HCT116 (cell line): ENCODE data around the gene IL1B. TPM values are rescaled to one million over a fixed set of nuclear protein-coding genes. Genes with fewer than 3 reads are reported as not detected.

Experiments
- ATAC-seq: fragments of 200-7000 bp; cut with Tn5 transposase; 2 replicates; pipeline ENCODE4 v1.9.1; 2020; ENCODE audit warnings: mild to moderate bottlenecking, moderate library complexity
- BruUV-seq: library from RNA; stranded (reverse); fragments of 400-500 nt; replicated peaks from 2 replicates; lab custom pipeline; 2021; lab: Mats Ljungman, UMichigan
- CTCF ChIA-PET: fragments of 300-600 bp; sonication (Branson Sonifier 250); formaldehyde crosslinking; loops from one replicate; lab custom pipeline; 2021; ENCODE audit warnings: antibody characterized with exemption; lab: Charles Lee
- POLR2A ChIA-PET: fragments of 300-600, 350-600 bp; sonication (Branson Sonifier 250); formaldehyde crosslinking; loops from one replicate; lab custom pipeline; 2021; ENCODE audit warnings: antibody characterized with exemption; lab: Charles Lee
- RAD21 ChIA-PET, 2 experiments: fragments of 300-600 bp; sonication (Branson Sonifier 250); formaldehyde crosslinking; loops; one replicate each; lab custom pipeline; 2023; ENCODE audit warnings: low total read pairs in 2 of 2; ENCODE audit not compliant: uncharacterized antibody in 2 of 2, unreplicated experiment in 2 of 2, low non-redundant PET in 1 of 2; lab: Charles Lee
- DNase-seq: peaks from one replicate; pipeline ENCODE4 v3.0.0-alpha.2; 2010; ENCODE audit warnings: low read depth, low spot score
- H2AFZ ChIP-seq: fragments of 200-600 bp; shearing (Covaris generic), sonication (generic); 2 replicates; pipeline ENCODE4 v1.6.1; 2017; ENCODE audit warnings: low read depth, mixed run types, mixed read lengths, antibody characterized with exemption, low read length; ENCODE audit not compliant: poor library complexity, severe bottlenecking
- H3K27ac ChIP-seq: 2 replicates; pipeline ENCODE4 v1.5.1; 2012; ENCODE audit warnings: low read depth, low read length
- H3K27me3 ChIP-seq: fragments of 200-600 bp; sonication (generic); 2 replicates; pipeline ENCODE4 v1.6.1; 2016; ENCODE audit warnings: mixed run types, low read length, mixed read lengths; ENCODE audit not compliant: insufficient read depth
- H3K36me3 ChIP-seq, 2 experiments: fragments of 200-500 bp in 1 of 2; fragments of 200-600 bp in 1 of 2; sonication (Bioruptor generic) in 1 of 2; sonication (generic) in 1 of 2; 2 replicates each; pipeline versions ENCODE4 v1.5.1 to v1.6.1; 2014 to 2016; ENCODE audit warnings: low read length in 2 of 2, inconsistent platforms in 1 of 2, mixed read lengths in 1 of 2, mixed run types in 1 of 2; ENCODE audit not compliant: insufficient read depth in 2 of 2, control insufficient read depth in 1 of 2
- H3K4me1 ChIP-seq, 2 experiments: fragments of 200-600 bp in 1 of 2; sonication (generic) in 1 of 2; 2 replicates each; pipeline versions ENCODE4 v1.5.1 to v1.6.1; 2012 to 2017; ENCODE audit warnings: low read length in 2 of 2, inconsistent platforms in 1 of 2, mild to moderate bottlenecking in 1 of 2, mixed read lengths in 1 of 2, mixed run types in 1 of 2, moderate library complexity in 1 of 2; ENCODE audit not compliant: insufficient read depth in 2 of 2, control insufficient read depth in 1 of 2
- H3K4me2 ChIP-seq: fragments of 200-600 bp; sonication (generic); 2 replicates; pipeline ENCODE4 v1.6.1; 2017; ENCODE audit warnings: mixed run types, low read length, mixed read lengths
- H3K4me3 ChIP-seq, 2 experiments: fragments of 200-600 bp in 1 of 2; sonication (generic) in 1 of 2; replicated peaks in 1 of 2; 2 replicates each; pipeline ENCODE4 v1.5.1; 2011 to 2016; ENCODE audit warnings: low read length in 2 of 2, control low read depth in 1 of 2, low read depth in 1 of 2, mild to moderate bottlenecking in 1 of 2, mixed read lengths in 1 of 2, mixed run types in 1 of 2
- H3K79me2 ChIP-seq: fragments of 200-600 bp; sonication (generic); 2 replicates; pipeline ENCODE4 v1.6.1; 2017; ENCODE audit warnings: mild to moderate bottlenecking, mixed run types, low read length, moderate library complexity, mixed read lengths; ENCODE audit not compliant: insufficient read depth
- H3K9ac ChIP-seq: fragments of 200-600 bp; sonication (generic); 2 replicates; pipeline ENCODE4 v1.6.1; 2016; ENCODE audit warnings: low read length, mixed read lengths
- H3K9me2 ChIP-seq: fragments of 200-600 bp; sonication (generic), shearing (Covaris generic); 2 replicates; pipeline ENCODE4 v1.6.1; 2017; ENCODE audit warnings: mixed run types, mild to moderate bottlenecking, moderate library complexity; ENCODE audit not compliant: insufficient read depth
- H3K9me3 ChIP-seq, 2 experiments: fragments of 200-500 bp in 1 of 2; fragments of 200-600 bp in 1 of 2; sonication (Bioruptor generic) in 1 of 2; sonication (generic) in 1 of 2; 2 replicates each; pipeline ENCODE4 v1.6.1; 2014 to 2017; ENCODE audit warnings: low read length in 2 of 2, mixed read lengths in 2 of 2, inconsistent platforms in 1 of 2, low read depth in 1 of 2, mild to moderate bottlenecking in 1 of 2, mixed run types in 1 of 2, moderate library complexity in 1 of 2; ENCODE audit not compliant: control insufficient read depth in 1 of 2, insufficient read depth in 1 of 2
- H4K20me1 ChIP-seq: fragments of 200-600 bp; sonication (generic), shearing (Covaris generic); 2 replicates; pipeline ENCODE4 v1.6.1; 2017; ENCODE audit warnings: mixed run types, mild to moderate bottlenecking, moderate library complexity; ENCODE audit not compliant: insufficient read depth
- ELF1 ChIP-seq: IDR thresholded peaks from 2 replicates; pipeline ENCODE4 v1.6.1; 2012; ENCODE audit warnings: low read depth, borderline replicate concordance
- EZH2 ChIP-seq: fragments of 200-600 bp; sonication (generic); IDR thresholded peaks from 2 replicates; pipeline ENCODE4 v1.6.1; 2017; ENCODE audit warnings: antibody characterized with exemption, mixed run types
- FOSL1 ChIP-seq: IDR thresholded peaks from 2 replicates; pipeline ENCODE4 v1.6.1; 2012; ENCODE audit warnings: low read depth
- ZFX ChIP-seq: fragments of 450-650 bp; IDR thresholded peaks from 2 replicates; pipeline ENCODE4 v1.6.1; 2017
- ZNF274 ChIP-seq: fragments of 200-500 bp; sonication (Bioruptor generic); IDR thresholded peaks from 2 replicates; pipeline ENCODE4 v1.6.1; 2014; ENCODE audit warnings: mild to moderate bottlenecking, low read depth, low read length, inconsistent platforms
- intact Hi-C: fragments of 100-400 bp; cut with micrococcal nuclease; formaldehyde crosslinking; loops from 2 replicates; pipeline ENCODE4 v1.10.0; 2022
- total RNA-seq: library from RNA; stranded (reverse); gene quantifications from one replicate; pipeline ENCODE4 v1.2.1, GENCODE V29; 2021; ENCODE audit not compliant: unreplicated experiment
- TF ChIP-seq, protein P1 (sequence below): IDR thresholded peaks from 2 replicates; pipeline ENCODE4 v1.6.1; 2012

The IL1B gene
- total RNA-seq, 1 experiment from 2014 or later: not detected

DNA sequence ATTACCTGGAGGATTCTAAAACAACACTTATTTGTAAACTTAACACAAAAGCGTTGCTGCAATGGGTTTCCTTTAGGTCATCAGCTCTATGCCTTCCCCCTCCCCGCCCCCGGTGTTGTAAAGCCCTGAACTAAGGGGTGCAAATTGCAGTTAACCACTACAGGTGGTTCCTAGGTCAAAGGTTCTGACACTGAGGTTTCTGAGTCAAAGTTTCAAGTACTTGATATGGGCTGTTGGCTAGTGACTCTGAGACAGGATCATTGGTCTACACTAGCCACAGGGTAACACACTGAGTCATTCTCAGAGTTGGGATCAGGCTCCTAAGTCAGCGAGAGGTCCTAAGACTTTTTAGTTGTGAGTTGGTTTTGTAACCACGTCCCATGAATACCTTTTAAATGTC, 15.4 kb downstream of the IL1B start:
- Histone ChIP-seq H3K4me1 (peaks cover 7 to 9% of the 10 kb centered on the region in 2 experiments; a peak in 3 of 4 replicates), H3K4me2 (no peak overlapping the region), H3K27ac (no peak overlapping the region), H3K79me2 (no peaks in the 10 kb centered on the region), H4K20me1 (no peaks in the 10 kb centered on the region), H2AFZ (no peak overlapping the region), H3K9me2 (no peaks in the 10 kb centered on the region), H3K9me3 (no peaks in the 10 kb centered on the region), H3K9ac (no peak overlapping the region), H3K36me3 (no peaks in the 10 kb centered on the region), H3K27me3 (no peaks in the 10 kb centered on the region), H3K4me3 (no peak overlapping the region)
- DNase-seq (no peak), ATAC-seq (no peak)
- POLR2A ChIA-PET: no interaction called here
- BruUV-seq: no TSS peak
- CTCF ChIA-PET: no interaction called here
- TF ChIP-seq FOSL1: no peak
- no peak for TF ChIP-seq ELF1
- TF ChIP-seq ZNF274: no peak
- no peak for TF ChIP-seq ZFX
- TF ChIP-seq EZH2: no peak
- TF ChIP-seq, protein P1, sequence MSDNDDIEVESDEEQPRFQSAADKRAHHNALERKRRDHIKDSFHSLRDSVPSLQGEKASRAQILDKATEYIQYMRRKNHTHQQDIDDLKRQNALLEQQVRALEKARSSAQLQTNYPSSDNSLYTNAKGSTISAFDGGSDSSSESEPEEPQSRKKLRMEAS: no peak
- RAD21 ChIA-PET: no interaction called here
- intact Hi-C loops: loop anchor here (1.0 kb wide), 1 partner anchor 30 kb away; no protein-coding TSS in a partner anchor

DNA sequence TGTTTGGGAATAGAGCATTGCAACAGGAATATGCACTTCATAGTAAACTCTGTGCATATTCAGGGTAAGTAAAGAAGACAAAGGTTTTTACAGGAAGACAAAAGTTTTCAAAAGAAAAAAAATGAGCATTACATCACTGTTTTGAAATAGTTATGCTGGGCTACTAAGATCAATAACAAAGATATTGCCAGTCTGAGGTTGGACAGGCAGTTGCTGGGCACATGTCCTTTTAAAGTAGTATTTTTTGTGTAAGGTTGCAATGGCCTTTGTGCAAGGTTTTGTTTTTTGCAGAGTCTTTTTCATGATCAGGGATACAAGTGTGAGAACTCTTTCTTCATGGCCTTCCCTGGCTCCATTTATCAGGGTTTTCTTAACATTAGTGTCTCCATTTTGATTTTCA, 16.2 kb downstream of the IL1B start:
- no peak overlapping the region for H3K27ac ChIP-seq
- no TSS peak for BruUV-seq
- H3K9me3 ChIP-seq: no peaks in the 10 kb centered on the region
- no peak for DNase-seq
- H3K9ac ChIP-seq: no peak overlapping the region
- no peak overlapping the region for H2AFZ ChIP-seq
- ChIA-PET POLR2A (no interaction called here), RAD21 (no interaction called here), CTCF (no interaction called here)
- no peaks in the 10 kb centered on the region for H3K27me3 ChIP-seq
- peaks cover 7 to 9% of the 10 kb centered on the region in 2 experiments; a peak in 3 of 4 replicates for H3K4me1 ChIP-seq
- TF ChIP-seq ELF1: no peak
- no peaks in the 10 kb centered on the region for H4K20me1 ChIP-seq
- intact Hi-C loops: no loop called here
- no peaks in the 10 kb centered on the region for H3K9me2 ChIP-seq
- no peaks in the 10 kb centered on the region for H3K36me3 ChIP-seq
- no peaks in the 10 kb centered on the region for H3K79me2 ChIP-seq
- no peak for ATAC-seq
- H3K4me2 ChIP-seq: no peak overlapping the region
- no peak overlapping the region for H3K4me3 ChIP-seq
